Globus pallidus (tissue), 1 donor: ENCODE results near the gene TECPR2.

Experiments
- DNase-seq: peaks from one replicate; pipeline ENCODE4 v3.0.0-alpha.2; 2015; ENCODE audit warnings: low spot score

Gene TECPR2

GRCh38 chr14:102496958-102497744, 134.4 kb downstream of the TECPR2 start:
- DNase-seq: no peak

GRCh38 chr14:102497998-102498677, 135.4 kb downstream of the TECPR2 start:
- DNase-seq: no peak

GRCh38 chr14:102498678-102499265, 136.0 kb downstream of the TECPR2 start:
- no peak for DNase-seq

DNA sequence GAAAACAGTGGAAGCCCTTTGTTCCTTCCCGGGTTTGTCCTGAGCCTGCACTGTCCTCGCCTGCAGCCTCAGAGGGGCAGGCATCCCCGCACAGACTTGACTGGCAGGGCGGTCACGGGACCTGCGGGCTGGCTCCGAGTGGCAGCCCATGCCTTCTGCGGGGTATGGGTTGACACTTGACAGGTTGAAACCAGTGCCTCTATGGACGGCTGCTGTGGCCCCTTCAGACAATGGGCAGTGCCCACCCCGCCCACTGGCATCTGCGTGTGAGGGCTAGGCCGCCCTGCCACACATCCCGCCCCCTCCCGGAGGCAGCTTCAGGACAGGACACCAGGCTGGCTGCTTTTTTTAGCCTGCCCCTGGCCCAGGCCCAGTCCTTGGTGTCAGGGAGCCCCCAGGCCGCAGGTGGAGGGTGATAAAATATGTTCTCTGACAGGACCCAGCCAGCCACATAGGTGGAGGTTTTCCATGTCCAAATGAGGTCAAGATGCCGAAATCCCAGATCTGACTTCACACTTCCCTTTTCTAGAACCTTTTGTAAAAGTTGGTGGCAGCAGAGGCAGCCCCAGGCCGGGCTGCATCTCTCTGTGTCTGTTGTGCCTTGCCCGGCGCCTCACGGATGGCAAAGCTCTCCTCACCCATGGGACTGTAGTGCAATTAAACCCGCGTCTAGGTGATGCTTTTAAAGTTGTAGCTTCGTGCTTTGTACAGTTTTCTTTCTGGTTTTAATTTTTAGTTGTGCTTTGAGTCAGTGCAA, 136.8 kb downstream of the TECPR2 start:
- no peak for DNase-seq

- DNase-seq: peak; percentile 40
These were observed 137.5 kb downstream of the TECPR2 start for GRCh38 chr14:102500158-102500662.

DNA sequence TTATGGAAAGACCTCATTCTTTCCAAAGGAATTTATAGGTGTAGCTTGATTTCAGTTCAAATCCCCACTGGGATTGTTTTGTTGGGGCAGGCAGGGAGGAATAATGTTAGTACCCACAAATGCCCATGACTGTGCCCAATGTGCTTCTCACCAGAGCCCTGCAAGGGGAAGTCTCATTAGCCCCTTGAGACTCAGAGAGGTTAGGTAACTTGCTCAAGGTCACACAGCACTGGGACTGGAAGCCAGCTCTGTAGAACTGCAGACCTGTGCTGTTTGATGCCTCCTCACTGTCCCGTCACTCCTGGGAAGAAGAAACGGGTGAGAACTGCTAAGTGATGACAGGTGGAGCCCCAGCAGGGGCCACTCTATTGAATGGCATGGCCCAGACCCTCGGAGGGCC, 138.0 kb downstream of the TECPR2 start:
- DNase-seq: no peak

DNA sequence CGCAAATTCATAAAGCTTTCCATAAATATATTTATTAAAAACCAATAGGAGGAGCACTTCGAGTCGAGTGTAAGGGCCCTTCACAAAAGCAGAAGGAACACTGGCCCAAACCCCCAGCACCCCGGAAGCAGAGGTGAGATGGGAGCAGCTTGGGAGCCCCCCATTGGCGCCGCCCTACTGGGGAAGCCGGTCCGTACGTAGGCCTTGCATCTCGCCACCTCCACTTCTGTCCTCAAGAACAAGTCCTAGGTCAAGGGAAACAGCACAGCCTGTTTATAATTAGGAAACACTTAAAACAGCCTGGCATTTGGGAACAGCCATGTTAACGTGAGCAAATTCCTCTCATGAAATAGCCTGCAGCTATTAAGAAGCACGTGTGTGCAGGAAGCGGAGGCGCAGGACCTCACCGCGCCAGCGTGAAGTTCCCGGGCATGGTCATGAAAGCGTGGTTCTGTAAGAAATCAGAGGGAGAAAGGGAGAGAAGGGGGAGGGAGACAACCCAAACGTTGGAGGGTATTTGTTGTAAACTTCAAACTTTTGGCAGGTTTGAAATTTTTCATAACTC, 139.1 kb downstream of the TECPR2 start:
- no peak for DNase-seq

DNA sequence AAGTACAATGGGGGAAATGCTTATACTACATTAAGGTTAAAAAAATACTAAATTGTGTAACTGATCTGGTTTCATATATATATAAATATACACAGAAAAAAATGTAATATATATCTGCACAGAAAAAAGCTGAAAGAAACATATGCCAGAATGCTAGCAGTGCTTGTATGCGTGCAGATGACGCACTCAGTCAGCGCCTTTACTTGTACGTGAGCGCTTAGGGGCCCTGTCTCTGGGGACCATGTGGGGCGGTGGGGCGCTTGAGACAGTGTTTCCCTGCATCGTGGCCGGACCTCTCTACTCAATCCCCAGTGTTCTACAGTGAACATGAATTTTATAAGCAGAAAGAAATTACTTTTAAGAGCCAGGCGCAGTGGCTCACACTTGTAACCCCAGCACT, 139.8 kb downstream of the TECPR2 start:
- DNase-seq: no peak

DNA sequence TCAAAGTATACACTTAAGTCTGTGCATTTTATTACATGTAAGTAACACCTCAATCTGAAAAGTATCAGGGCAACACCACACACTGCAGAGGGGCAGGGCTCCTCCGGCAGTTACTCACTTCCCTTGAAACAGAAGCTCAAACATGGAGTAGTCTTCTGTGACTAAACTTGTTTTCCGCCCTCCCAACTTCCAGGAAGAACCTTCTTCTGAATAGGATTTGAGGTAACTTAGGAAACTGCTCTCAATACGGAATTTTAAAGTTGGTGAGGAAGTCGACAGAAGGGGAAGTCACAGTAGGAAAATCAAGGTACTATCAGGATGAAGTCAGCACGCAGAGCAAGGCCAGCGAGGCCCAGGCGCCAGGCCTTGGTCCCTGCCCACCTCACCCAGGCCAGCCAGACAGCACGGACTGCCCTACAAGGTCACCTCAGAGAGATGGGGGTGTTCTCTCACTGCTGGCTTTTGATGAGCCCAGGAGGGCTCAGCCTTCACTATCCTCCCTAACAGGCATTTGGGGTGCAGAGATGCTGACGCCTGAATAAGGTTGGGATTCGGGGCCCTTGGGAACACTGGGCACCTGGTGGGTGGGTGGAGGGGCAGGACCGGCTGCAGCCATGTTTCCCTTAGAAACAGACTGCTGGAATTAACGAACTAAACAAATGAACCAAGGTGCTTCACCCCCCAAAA, 141.0 kb downstream of the TECPR2 start:
- DNase-seq: no peak

DNA sequence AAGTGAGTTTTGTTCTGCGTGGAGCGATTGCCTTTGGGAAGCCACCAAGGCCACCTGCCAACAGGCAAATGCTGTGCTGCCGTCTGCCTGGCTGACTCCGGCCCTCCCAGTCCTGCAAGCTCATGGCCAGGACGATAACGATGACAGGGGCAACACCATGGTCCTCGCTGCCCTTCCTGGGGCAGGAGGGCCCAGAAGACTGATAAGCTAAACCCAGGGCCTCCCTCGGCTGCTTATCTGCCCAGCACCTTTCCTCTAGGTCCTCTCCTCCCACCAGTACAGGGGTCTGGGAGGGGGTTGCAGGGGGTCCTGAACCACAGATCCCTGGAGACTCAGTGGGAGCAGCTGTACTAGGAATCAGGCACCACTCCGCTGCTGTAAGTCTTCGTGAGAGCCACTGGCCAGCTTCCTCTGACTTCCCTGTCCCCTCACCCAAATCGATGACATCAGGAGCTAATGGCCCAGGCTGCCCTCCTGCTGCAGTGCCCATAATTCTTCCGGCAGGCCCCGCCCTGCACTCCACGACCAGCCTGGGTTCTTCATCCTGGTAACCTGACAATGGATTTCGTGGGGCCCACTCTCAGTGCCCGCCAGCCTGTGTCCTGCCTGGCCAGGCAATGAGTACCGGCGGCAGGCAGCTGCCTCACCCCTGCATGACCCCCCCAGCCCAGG, 141.7 kb downstream of the TECPR2 start:
- DNase-seq: no peak

GRCh38 chr14:102505000-102505619, 142.4 kb downstream of the TECPR2 start:
- DNase-seq: no peak

DNA sequence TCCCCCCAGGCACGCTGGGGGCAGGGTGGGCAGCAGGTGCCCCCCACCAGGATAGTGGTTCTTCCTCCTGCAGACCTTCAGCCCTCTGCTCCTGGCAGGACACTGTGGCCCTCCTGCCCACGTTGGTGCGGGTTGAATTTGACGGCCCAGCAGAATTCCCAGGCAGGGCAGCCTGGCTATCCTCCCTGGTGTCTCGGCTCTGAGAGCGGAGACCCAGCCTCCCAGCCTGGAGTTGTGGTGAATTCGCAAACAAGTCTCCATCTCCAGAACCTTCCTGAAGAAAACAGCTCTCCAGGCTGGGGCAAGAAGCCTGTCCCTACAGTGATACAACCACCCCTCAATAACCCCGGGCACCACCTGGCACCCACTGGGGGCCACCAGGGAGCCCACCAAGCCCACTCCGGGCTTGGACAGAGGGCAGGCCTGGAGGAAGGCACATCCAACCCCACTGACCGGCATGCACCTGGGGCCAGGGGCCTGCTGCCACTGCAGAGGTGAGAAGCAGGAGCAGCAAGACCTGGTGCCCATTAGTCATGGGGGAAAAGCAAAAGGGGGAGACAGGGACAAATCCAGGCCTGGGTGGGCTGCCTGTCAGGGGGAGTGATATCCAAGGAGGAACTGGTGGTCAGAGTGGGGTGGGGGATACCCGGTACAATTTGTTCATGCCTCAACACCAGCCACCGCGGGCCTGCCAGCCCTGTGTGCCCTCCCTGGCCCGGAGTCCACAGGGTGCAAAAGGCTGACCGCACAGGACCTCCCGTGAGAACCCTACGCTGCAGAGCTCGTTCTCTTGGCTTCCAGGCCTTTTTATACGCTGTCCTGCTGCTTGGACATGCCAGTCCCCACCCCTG, 143.3 kb downstream of the TECPR2 start:
- DNase-seq: no peak

- DNase-seq: no peak
These were observed 143.8 kb downstream of the TECPR2 start for GRCh38 chr14:102506626-102506925.

DNA sequence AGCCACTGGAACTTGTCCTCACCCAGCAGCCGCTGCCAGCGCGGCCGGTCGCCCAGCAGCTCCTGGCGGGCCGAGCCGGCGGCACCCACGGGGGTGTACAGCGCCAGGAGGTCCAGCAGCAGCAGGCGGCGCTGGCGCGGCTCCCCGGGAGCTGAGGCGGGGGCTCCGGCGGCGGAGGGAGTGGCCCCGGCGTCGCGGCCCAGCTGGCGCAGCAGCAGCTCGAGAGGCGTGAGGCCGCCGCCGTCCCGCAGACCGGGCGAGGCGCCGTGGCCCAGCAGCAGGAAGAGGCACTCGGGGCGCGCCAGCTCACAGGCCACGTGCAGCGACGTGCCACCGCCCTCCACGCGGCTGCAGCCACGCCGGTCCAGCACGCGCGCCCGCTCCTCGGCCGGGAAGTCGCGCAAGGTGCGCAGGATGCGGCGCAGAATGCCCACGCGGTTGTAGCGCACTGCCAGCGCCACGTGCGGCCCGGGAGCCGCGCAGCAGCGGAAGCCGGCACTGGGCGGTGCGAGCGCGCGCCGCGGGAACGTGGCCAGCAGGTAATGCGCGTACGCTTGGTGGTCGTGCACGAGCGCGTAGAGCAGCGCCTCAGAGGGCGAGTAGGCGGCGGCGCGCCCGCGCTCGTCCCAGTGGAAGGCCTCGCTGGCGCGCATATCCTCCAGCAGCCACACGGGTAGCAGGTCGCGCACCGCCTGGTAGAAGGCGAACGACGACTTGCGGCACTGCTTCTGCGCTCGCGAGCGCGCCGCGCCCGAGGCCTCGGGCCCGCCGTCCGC, 144.5 kb downstream of the TECPR2 start:
- no peak for DNase-seq

DNA sequence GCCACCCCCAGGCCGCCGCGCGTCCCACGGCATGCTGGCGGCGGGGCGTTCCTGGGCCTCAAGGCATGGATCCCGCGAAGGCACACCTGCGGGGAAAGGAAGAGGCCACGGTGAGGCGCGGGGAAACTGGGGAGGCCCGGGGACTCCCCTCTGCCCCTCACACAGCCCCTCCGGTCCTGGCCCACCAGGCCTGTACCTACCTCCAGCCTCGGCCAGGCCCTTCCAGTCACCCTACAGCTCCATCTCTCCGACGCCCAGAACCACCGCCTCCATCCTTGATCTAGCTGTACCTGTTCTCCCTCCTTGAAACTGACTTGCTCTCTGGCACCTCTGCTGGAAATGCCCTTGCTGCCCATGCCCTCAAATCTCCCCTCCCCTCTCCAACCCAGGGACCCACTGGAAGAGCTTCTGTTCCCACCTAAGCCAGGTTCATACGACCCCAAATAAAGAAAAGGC, 145.1 kb downstream of the TECPR2 start:
- no peak for DNase-seq

- DNase-seq: no peak
These were observed 145.7 kb downstream of the TECPR2 start for GRCh38 chr14:102508410-102508773.

- DNase-seq: no peak
These were observed 146.3 kb downstream of the TECPR2 start for GRCh38 chr14:102508774-102509745.
